ENCODE measurements around the gene SFSWAP.

GRCh38 chr12:131782061-131782460 lies 71.2 kb downstream of the SFSWAP start:
- TF ChIP-seq RFX5 (IDR thresholded peaks at IDR 0.05) (no peak), EHMT2 (IDR thresholded peaks at IDR 0.05; ENCODE audit: low read depth) (no peak), CTCF (IDR thresholded peaks at IDR 0.05) (no peak), ESRRA (IDR thresholded peaks at IDR 0.05; ENCODE audit: borderline replicate concordance, low read length) (no peak), RAD21 (conservative IDR thresholded peaks at IDR 0.05 in 1 of 2, IDR thresholded peaks at IDR 0.05 in 1 of 2) (no peak), POLR2A (IDR thresholded peaks at IDR 0.05; ENCODE audit: low read length) (no peak), BCL3 (IDR thresholded peaks at IDR 0.05) (no peak), USF2 (IDR thresholded peaks at IDR 0.05) (no peak), CBX8 (IDR thresholded peaks at IDR 0.05) (no peak), CEBPB (IDR thresholded peaks at IDR 0.05) (no peak), POLR2AphosphoS2 (conservative IDR thresholded peaks at IDR 0.05; ENCODE audit: low read length) (no peak)

Measured in A549 (cell line).